Type B pancreatic cell (in vitro differentiated cells): ENCODE results near the gene BCL7A. TPM values are rescaled to one million over a fixed set of nuclear protein-coding genes. Genes with fewer than 3 reads are reported as not detected.

Experiments
- DNase-seq: peaks from one replicate; pipeline ENCODE4 v3.0.0; 2021; ENCODE audit warnings: mixed read lengths; ENCODE audit not compliant: unreplicated experiment; ENCODE audit errors: extremely low spot score
- H3K27ac Mint-ChIP-seq: 2 replicates; pipeline ENCODE4 v1.8.0; 2021; ENCODE audit warnings: mild to moderate bottlenecking, mixed read lengths
- H3K27me3 Mint-ChIP-seq: 2 replicates; pipeline ENCODE4 v1.8.0; 2021; ENCODE audit warnings: mixed read lengths
- H3K36me3 Mint-ChIP-seq: 2 replicates; pipeline ENCODE4 v1.8.0; 2021; ENCODE audit warnings: mixed read lengths
- H3K4me1 Mint-ChIP-seq: one replicate; pipeline ENCODE4 v1.8.0; 2021; ENCODE audit warnings: mixed read lengths; ENCODE audit not compliant: unreplicated experiment
- H3K4me3 Mint-ChIP-seq: 2 replicates; pipeline ENCODE4 v1.8.0; 2021; ENCODE audit warnings: mild to moderate bottlenecking, mixed read lengths
- H3K9me3 Mint-ChIP-seq: 2 replicates; pipeline ENCODE4 v1.8.0; 2021; ENCODE audit warnings: mixed read lengths
- CTCF ChIP-seq: fragments of 200-600 bp; sonication (generic); conservative IDR thresholded peaks from 2 replicates; pipeline ENCODE4 v1.5.0; 2021; ENCODE audit warnings: antibody characterized with exemption, mild to moderate bottlenecking
- total RNA-seq: library from RNA; stranded (reverse); gene quantifications from 2 replicates; pipeline ENCODE4 v1.2.1, GENCODE V29; 2021; ENCODE audit warnings: low replicate concordance

BCL7A gene
- total RNA-seq, 1 donor from 2014 or later: 30.9 TPM

- H3K9me3 Mint-ChIP-seq: no peaks in the 10 kb centered on the region
- peaks cover 43% of the 10 kb centered on the region for H3K4me1 Mint-ChIP-seq
- peaks cover 7% of the 10 kb centered on the region for H3K36me3 Mint-ChIP-seq
- no peak overlapping the region for H3K4me3 Mint-ChIP-seq
- H3K27ac Mint-ChIP-seq: no peak overlapping the region
- no peak for TF ChIP-seq CTCF
- H3K27me3 Mint-ChIP-seq: no peaks in the 10 kb centered on the region
- no peak for DNase-seq
Measured at GRCh38 chr12:122067966-122068365, 46.3 kb downstream of the BCL7A start.

GRCh38 chr12:122072031-122072970 lies 50.6 kb downstream of the BCL7A start:
- peaks cover 21% of the 10 kb centered on the region for H3K4me1 Mint-ChIP-seq
- H3K27me3 Mint-ChIP-seq: peaks cover 3% of the 10 kb centered on the region
- no peak for TF ChIP-seq CTCF
- H3K36me3 Mint-ChIP-seq: no peaks in the 10 kb centered on the region
- H3K4me3 Mint-ChIP-seq: peak overlapping the region; percentile 7
- peak overlapping the region; percentile 23 for H3K27ac Mint-ChIP-seq
- H3K9me3 Mint-ChIP-seq: no peaks in the 10 kb centered on the region
- DNase-seq: no peak

GRCh38 chr12:122073815-122074214 lies 52.1 kb downstream of the BCL7A start:
- no peak for DNase-seq
- TF ChIP-seq CTCF: no peak
- Mint-ChIP-seq H3K9me3 (no peaks in the 10 kb centered on the region), H3K4me3 (peak overlapping the region; percentile 53), H3K27ac (no peak overlapping the region), H3K36me3 (no peaks in the 10 kb centered on the region), H3K4me1 (peaks cover 11% of the 10 kb centered on the region), H3K27me3 (peaks cover 3% of the 10 kb centered on the region)

DNA sequence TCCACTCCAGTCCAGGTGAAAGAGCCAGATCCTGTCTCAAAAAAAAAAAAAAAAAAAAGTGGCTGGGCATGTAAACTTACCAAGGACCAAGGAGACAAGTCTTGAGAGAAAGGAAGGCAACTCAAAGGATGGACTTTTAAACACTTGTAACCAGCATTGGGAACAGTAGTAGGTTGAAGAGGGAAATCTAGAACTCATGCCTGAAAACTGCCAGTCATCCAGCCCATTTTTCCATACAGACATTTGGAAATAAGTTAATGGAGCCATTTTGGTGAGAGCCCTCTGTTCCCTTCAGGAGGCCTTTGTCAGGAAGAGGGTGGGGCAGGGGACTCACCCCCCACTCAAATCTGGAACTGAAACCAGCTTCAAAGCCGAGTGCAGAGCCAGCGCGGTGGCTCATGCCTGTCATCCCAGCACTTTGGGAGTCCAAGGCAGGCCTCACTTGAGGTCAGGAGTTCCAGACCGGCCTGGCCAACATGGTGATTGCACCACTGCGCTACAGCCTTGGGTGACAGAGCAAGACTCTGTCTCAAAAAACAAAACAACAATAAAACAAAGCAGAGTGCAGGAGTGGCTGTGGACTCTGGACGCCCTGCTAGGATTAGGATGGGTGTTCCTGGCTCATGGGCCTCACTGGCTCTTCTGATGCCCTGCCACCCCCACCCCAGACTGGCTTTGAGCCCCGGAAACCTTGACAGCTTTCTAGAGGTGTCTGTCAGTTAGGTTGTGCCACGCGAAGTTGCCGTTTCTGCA lies 55.2 kb downstream of the BCL7A start:
- peaks cover 3% of the 10 kb centered on the region for H3K27me3 Mint-ChIP-seq
- peaks cover 26% of the 10 kb centered on the region for H3K4me1 Mint-ChIP-seq
- H3K27ac Mint-ChIP-seq: no peak overlapping the region
- DNase-seq: no peak
- TF ChIP-seq CTCF: no peak
- H3K9me3 Mint-ChIP-seq: no peaks in the 10 kb centered on the region
- H3K36me3 Mint-ChIP-seq: no peaks in the 10 kb centered on the region
- peak overlapping the region; percentile 44 for H3K4me3 Mint-ChIP-seq

DNA sequence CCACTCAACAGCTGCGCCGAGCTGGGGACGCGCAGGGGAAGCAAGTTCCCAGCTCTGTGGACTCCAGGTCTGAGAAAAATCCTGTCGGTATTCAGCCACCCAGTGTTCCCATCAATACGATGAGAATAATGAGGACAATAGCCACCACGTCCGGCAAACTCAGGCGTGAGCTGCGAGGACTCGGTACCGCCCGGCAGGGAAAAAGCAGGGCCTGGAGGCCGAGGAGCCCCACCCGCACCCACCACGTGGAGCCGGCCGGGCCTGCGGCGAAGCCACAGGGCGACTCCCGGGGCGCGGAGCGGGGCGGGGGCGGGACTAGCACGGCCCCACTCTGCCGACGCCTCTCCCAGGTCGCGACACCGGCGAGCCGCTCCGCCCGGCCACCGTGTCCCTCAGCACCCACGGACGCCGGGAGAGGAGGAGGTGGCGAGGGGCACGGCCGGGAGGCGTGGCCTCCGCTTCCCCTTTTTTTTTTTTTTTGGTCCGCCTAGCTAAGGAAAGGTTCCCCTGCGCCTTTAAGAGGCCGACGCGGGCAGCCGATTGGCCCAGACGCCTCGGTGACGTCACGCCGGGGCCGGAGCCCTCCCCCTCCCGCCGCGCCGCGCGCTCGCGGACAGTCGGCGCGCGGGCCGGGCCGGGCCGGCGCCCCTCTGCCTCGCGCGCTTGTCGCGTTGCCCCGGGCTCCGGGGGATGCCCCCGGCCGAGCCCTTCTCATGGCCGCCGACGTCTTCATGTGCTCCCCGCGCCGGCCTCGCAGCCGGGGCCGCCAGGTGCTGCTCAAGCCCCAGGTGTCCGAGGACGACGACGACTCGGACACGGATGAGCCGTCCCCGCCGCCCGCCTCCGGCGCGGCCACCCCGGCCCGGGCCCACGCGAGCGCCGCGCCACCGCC lies 56.7 kb downstream of the BCL7A start, which contains the start of gene MLXIP:
Gene MLXIP (plus strand): TSS at position 616 of the 892 bp plus-strand sequence. CDS start 98 bp downstream, at position 714.
- peak; percentile 94 for DNase-seq
- H3K4me1 Mint-ChIP-seq: peaks cover 28% of the 10 kb centered on the region
- H3K27ac Mint-ChIP-seq: peak within 1 kb of the TSS; percentile 86
- H3K4me3 Mint-ChIP-seq: peak within 1 kb of the TSS; percentile 90
- H3K9me3 Mint-ChIP-seq: no peaks in the 10 kb centered on the region
- H3K36me3 Mint-ChIP-seq: peaks cover 5% of the 10 kb centered on the region
- H3K27me3 Mint-ChIP-seq: peaks cover 3% of the 10 kb centered on the region
- no peak for TF ChIP-seq CTCF
